ENCODE data around the gene ADGRA1.

ADGRA1 gene

GRCh38 chr10:133142523-133143199, 54.9 kb downstream of the ADGRA1 start:
- H4K20me1 ChIP-seq (ENCODE audit: insufficient read depth, low read length) = no peaks in the 10 kb centered on the region
- no peak overlapping the region for H3K27ac ChIP-seq (ENCODE audit: low read length)
- no peak overlapping the region for H3K4me2 ChIP-seq (ENCODE audit: low read length)

DNA sequence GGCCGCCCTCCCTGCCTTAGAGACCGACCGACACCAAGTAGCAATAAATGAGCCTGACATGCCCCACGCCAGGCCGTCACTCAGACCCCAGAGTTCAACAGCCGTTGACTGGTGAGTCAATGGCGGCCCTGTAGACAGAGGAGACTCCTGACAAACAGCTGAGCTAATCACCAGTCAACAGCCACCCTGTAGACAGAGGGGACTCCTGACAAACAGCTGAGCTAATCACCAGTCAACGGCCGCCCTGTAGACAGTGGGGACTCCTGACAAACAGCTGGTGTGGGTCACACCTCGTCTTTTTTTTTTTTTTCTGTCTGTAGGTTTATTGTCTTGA, 55.4 kb downstream of the ADGRA1 start:
- H3K9me3 ChIP-seq (ENCODE audit: insufficient read depth, low read length) = no peaks in the 10 kb centered on the region
- H3K9ac ChIP-seq (ENCODE audit: low read length) = no peak overlapping the region
- H3K4me3 ChIP-seq (ENCODE audit: low read length) = no peak overlapping the region
- H3K4me2 ChIP-seq (ENCODE audit: low read length) = no peak overlapping the region
- no peaks in the 10 kb centered on the region for H3K36me3 ChIP-seq (replicated peaks; ENCODE audit: low read depth, low read length)
- no peaks in the 10 kb centered on the region for H3K4me1 ChIP-seq (ENCODE audit: low read length)
- TF ChIP-seq, protein P1, sequence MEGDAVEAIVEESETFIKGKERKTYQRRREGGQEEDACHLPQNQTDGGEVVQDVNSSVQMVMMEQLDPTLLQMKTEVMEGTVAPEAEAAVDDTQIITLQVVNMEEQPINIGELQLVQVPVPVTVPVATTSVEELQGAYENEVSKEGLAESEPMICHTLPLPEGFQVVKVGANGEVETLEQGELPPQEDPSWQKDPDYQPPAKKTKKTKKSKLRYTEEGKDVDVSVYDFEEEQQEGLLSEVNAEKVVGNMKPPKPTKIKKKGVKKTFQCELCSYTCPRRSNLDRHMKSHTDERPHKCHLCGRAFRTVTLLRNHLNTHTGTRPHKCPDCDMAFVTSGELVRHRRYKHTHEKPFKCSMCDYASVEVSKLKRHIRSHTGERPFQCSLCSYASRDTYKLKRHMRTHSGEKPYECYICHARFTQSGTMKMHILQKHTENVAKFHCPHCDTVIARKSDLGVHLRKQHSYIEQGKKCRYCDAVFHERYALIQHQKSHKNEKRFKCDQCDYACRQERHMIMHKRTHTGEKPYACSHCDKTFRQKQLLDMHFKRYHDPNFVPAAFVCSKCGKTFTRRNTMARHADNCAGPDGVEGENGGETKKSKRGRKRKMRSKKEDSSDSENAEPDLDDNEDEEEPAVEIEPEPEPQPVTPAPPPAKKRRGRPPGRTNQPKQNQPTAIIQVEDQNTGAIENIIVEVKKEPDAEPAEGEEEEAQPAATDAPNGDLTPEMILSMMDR (IDR thresholded peaks at IDR 0.05; ENCODE audit: low read depth, low read length) = no peak
- TF ChIP-seq EZH2phosphoT487 (IDR thresholded peaks at IDR 0.05; ENCODE audit: low read depth) = no peak
- H2AFZ ChIP-seq (ENCODE audit: low read depth, low read length) = no peak overlapping the region
- no peaks in the 10 kb centered on the region for H3K79me2 ChIP-seq (ENCODE audit: low read length)
- no peaks in the 10 kb centered on the region for H4K20me1 ChIP-seq (ENCODE audit: insufficient read depth, low read length)
- H3K27ac ChIP-seq (ENCODE audit: low read length) = no peak overlapping the region
- no peaks in the 10 kb centered on the region for H3K27me3 ChIP-seq (ENCODE audit: low read depth, low read length)

More at GRCh38 chr10:133142523-133143199, 54.9 kb downstream of the ADGRA1 start:
- H3K9ac ChIP-seq (ENCODE audit: low read length) = no peak overlapping the region
- H3K4me3 ChIP-seq (ENCODE audit: low read length) = no peak overlapping the region
- no peak overlapping the region for H2AFZ ChIP-seq (ENCODE audit: low read depth, low read length)
- TF ChIP-seq EZH2phosphoT487 (IDR thresholded peaks at IDR 0.05; ENCODE audit: low read depth) = no peak
- TF ChIP-seq, protein P1 (IDR thresholded peaks at IDR 0.05; ENCODE audit: low read depth, low read length) = no peak
- H3K9me3 ChIP-seq (ENCODE audit: insufficient read depth, low read length) = no peaks in the 10 kb centered on the region
- no peaks in the 10 kb centered on the region for H3K4me1 ChIP-seq (ENCODE audit: low read length)
- H3K27me3 ChIP-seq (ENCODE audit: low read depth, low read length) = no peaks in the 10 kb centered on the region
- H3K79me2 ChIP-seq (ENCODE audit: low read length) = no peaks in the 10 kb centered on the region
- no peaks in the 10 kb centered on the region for H3K36me3 ChIP-seq (replicated peaks; ENCODE audit: low read depth, low read length)

DNA sequence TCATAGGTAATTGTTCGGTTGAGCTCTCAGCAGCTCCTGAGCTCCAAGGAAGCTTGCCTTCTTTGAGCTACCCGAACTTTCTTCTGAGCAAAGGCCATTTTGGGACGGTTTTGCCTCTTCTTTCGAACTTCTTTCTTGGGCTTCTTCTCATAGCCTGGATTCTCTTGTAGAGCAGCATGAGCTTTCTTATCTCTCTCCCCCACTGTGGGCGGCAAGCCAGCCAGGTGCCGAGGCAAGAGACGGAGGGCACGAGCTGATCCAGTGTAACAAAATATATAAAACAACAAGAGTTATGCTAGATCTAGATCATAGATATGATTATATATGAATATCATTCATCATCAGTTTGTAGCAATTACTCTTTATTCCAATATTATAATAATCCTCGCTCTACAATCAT, 55.8 kb downstream of the ADGRA1 start:
- H3K9ac ChIP-seq (ENCODE audit: low read length) = no peak overlapping the region
- H3K79me2 ChIP-seq (ENCODE audit: low read length) = no peaks in the 10 kb centered on the region
- no peak overlapping the region for H3K4me2 ChIP-seq (ENCODE audit: low read length)
- H3K9me3 ChIP-seq (ENCODE audit: insufficient read depth, low read length) = no peaks in the 10 kb centered on the region
- no peak overlapping the region for H3K4me3 ChIP-seq (ENCODE audit: low read length)
- H4K20me1 ChIP-seq (ENCODE audit: insufficient read depth, low read length) = no peaks in the 10 kb centered on the region
- no peak for TF ChIP-seq EZH2phosphoT487 (IDR thresholded peaks at IDR 0.05; ENCODE audit: low read depth)
- TF ChIP-seq, protein P1 (IDR thresholded peaks at IDR 0.05; ENCODE audit: low read depth, low read length) = no peak
- H3K36me3 ChIP-seq (replicated peaks; ENCODE audit: low read depth, low read length) = no peaks in the 10 kb centered on the region
- H3K27me3 ChIP-seq (ENCODE audit: low read depth, low read length) = no peaks in the 10 kb centered on the region
- no peak overlapping the region for H2AFZ ChIP-seq (ENCODE audit: low read depth, low read length)
- no peak overlapping the region for H3K27ac ChIP-seq (ENCODE audit: low read length)
- H3K4me1 ChIP-seq (ENCODE audit: low read length) = no peaks in the 10 kb centered on the region

GRCh38 chr10:133144771-133145170, 57.0 kb downstream of the ADGRA1 start:
- no peak overlapping the region for H3K4me3 ChIP-seq (ENCODE audit: low read length)
- H3K79me2 ChIP-seq (ENCODE audit: low read length) = no peaks in the 10 kb centered on the region
- no peak overlapping the region for H3K27ac ChIP-seq (ENCODE audit: low read length)
- H3K4me2 ChIP-seq (ENCODE audit: low read length) = no peak overlapping the region
- H3K27me3 ChIP-seq (ENCODE audit: low read depth, low read length) = no peaks in the 10 kb centered on the region
- H3K36me3 ChIP-seq (replicated peaks; ENCODE audit: low read depth, low read length) = no peaks in the 10 kb centered on the region
- H3K9ac ChIP-seq (ENCODE audit: low read length) = no peak overlapping the region
- H4K20me1 ChIP-seq (ENCODE audit: insufficient read depth, low read length) = no peaks in the 10 kb centered on the region
- no peaks in the 10 kb centered on the region for H3K4me1 ChIP-seq (ENCODE audit: low read length)
- no peaks in the 10 kb centered on the region for H3K9me3 ChIP-seq (ENCODE audit: insufficient read depth, low read length)
- TF ChIP-seq, protein P1 (IDR thresholded peaks at IDR 0.05; ENCODE audit: low read depth, low read length) = no peak
- no peak for TF ChIP-seq EZH2phosphoT487 (IDR thresholded peaks at IDR 0.05; ENCODE audit: low read depth)
- H2AFZ ChIP-seq (ENCODE audit: low read depth, low read length) = no peak overlapping the region
